SK-N-SH treated with all-trans-retinoic acid at 6 μM for 48 hours (cell line): ENCODE measurements around the gene LRIG2.
A peak's percentile ranks its signal among the peaks of the same experiment; 100 is the strongest.

ENCODE experiments used
- ATAC-seq: fragments of 200-7000 bp; cut with Tn5 transposase; 3 replicates; pipeline ENCODE4 v1.9.1; 2020; ENCODE audit warnings: mild to moderate bottlenecking, moderate library complexity
- ARNTL ChIP-seq: fragments of 450-650 bp; formaldehyde crosslinking; IDR thresholded peaks from 2 replicates; pipeline ENCODE4 v1.5.0; 2020; ENCODE audit warnings: low read depth, mild to moderate bottlenecking, moderate library complexity, borderline replicate concordance
- ISL1 ChIP-seq: fragments of 250-450 bp; sonication (Bioruptor Pico); IDR thresholded peaks from 2 replicates; pipeline ENCODE4 v2.1.2; 2022; ENCODE audit warnings: mild to moderate bottlenecking, moderate library complexity
- OSR1 ChIP-seq: fragments of 250-450 bp; sonication (Bioruptor Pico); IDR thresholded peaks from 2 replicates; pipeline ENCODE4 v1.8.0; 2022; ENCODE audit warnings: moderate library complexity, mild to moderate bottlenecking, inconsistent platforms
- RARB ChIP-seq: fragments of 250-450 bp; sonication (Bioruptor Pico); IDR thresholded peaks from 2 replicates; pipeline ENCODE4 v1.8.0; 2021; ENCODE audit warnings: mild to moderate bottlenecking, moderate library complexity
- SNAI2 ChIP-seq: fragments of 250-450 bp; sonication (Bioruptor Pico); IDR thresholded peaks from 2 replicates; pipeline ENCODE4 v1.5.0; 2020; ENCODE audit warnings: mild to moderate bottlenecking, moderate library complexity
- TCF4 ChIP-seq: fragments of 250-450 bp; sonication (Bioruptor Pico); IDR thresholded peaks from 2 replicates; pipeline ENCODE4 v1.8.0; 2021; ENCODE audit warnings: mild to moderate bottlenecking, moderate library complexity, borderline replicate concordance
- ZFP3 ChIP-seq: fragments of 250-450 bp; sonication (Bioruptor Pico); IDR thresholded peaks from 2 replicates; pipeline ENCODE4 v1.5.0; 2020; ENCODE audit warnings: mild to moderate bottlenecking, moderate library complexity
- ZFP30 ChIP-seq: fragments of 450-650 bp; formaldehyde crosslinking; IDR thresholded peaks from 2 replicates; pipeline ENCODE4 v1.5.0; 2022; ENCODE audit warnings: mild to moderate bottlenecking, moderate library complexity
- ZNF565 ChIP-seq: fragments of 450-650 bp; formaldehyde crosslinking; conservative IDR thresholded peaks from 2 replicates; pipeline ENCODE4 v1.5.0; 2020; ENCODE audit warnings: low read depth, mild to moderate bottlenecking, moderate library complexity
- ZNF70 ChIP-seq: fragments of 450-650 bp; formaldehyde crosslinking; IDR thresholded peaks from 2 replicates; pipeline ENCODE4 v1.5.0; 2020; ENCODE audit warnings: mild to moderate bottlenecking, moderate library complexity
- ZNF8 ChIP-seq: fragments of 450-650 bp; formaldehyde crosslinking; IDR thresholded peaks from 2 replicates; pipeline ENCODE4 v1.5.0; 2020; ENCODE audit warnings: mild to moderate bottlenecking, moderate library complexity
- TF ChIP-seq, protein P1 (sequence below): fragments of 250-450 bp; sonication (Bioruptor Pico); IDR thresholded peaks from 2 replicates; pipeline ENCODE4 v1.5.1; 2021; ENCODE audit warnings: mild to moderate bottlenecking, moderate library complexity
- TF ChIP-seq, protein P2 (sequence below): fragments of 250-450 bp; sonication (Bioruptor Pico); IDR thresholded peaks from 2 replicates; pipeline ENCODE4 v1.5.0; 2020; ENCODE audit warnings: mild to moderate bottlenecking, moderate library complexity

LRIG2 gene

GRCh38 chr1:113141650-113142473 is 68.9 kb downstream of the LRIG2 start (continued):
- no peak for TF ChIP-seq RARB (CRISPR knock-in tag)
- TF ChIP-seq, protein P1, sequence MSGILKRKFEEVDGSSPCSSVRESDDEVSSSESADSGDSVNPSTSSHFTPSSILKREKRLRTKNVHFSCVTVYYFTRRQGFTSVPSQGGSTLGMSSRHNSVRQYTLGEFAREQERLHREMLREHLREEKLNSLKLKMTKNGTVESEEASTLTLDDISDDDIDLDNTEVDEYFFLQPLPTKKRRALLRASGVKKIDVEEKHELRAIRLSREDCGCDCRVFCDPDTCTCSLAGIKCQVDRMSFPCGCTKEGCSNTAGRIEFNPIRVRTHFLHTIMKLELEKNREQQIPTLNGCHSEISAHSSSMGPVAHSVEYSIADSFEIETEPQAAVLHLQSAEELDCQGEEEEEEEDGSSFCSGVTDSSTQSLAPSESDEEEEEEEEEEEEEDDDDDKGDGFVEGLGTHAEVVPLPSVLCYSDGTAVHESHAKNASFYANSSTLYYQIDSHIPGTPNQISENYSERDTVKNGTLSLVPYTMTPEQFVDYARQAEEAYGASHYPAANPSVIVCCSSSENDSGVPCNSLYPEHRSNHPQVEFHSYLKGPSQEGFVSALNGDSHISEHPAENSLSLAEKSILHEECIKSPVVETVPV, result no peak
- TF ChIP-seq, all 23 proteins: peak for 0

GRCh38 chr1:113142791-113143190 is 69.8 kb downstream of the LRIG2 start:
- TF ChIP-seq ZNF70 (CRISPR knock-in tag), result no peak
- no peak for TF ChIP-seq ZNF565 (CRISPR knock-in tag)
- no peak for TF ChIP-seq ZFP3 (CRISPR knock-in tag)
- no peak for TF ChIP-seq OSR1 (CRISPR knock-in tag)
- TF ChIP-seq SNAI2 (CRISPR knock-in tag), result no peak
- TF ChIP-seq, protein P1, result no peak
- no peak for TF ChIP-seq ZFP30
- no peak for TF ChIP-seq ZNF8 (CRISPR knock-in tag)
- TF ChIP-seq ISL1 (CRISPR knock-in tag), result no peak
- TF ChIP-seq, protein P2, sequence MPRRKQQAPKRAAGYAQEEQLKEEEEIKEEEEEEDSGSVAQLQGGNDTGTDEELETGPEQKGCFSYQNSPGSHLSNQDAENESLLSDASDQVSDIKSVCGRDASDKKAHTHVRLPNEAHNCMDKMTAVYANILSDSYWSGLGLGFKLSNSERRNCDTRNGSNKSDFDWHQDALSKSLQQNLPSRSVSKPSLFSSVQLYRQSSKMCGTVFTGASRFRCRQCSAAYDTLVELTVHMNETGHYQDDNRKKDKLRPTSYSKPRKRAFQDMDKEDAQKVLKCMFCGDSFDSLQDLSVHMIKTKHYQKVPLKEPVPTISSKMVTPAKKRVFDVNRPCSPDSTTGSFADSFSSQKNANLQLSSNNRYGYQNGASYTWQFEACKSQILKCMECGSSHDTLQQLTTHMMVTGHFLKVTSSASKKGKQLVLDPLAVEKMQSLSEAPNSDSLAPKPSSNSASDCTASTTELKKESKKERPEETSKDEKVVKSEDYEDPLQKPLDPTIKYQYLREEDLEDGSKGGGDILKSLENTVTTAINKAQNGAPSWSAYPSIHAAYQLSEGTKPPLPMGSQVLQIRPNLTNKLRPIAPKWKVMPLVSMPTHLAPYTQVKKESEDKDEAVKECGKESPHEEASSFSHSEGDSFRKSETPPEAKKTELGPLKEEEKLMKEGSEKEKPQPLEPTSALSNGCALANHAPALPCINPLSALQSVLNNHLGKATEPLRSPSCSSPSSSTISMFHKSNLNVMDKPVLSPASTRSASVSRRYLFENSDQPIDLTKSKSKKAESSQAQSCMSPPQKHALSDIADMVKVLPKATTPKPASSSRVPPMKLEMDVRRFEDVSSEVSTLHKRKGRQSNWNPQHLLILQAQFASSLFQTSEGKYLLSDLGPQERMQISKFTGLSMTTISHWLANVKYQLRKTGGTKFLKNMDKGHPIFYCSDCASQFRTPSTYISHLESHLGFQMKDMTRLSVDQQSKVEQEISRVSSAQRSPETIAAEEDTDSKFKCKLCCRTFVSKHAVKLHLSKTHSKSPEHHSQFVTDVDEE, result no peak
- TF ChIP-seq RARB (CRISPR knock-in tag), result no peak
- TF ChIP-seq, all 23 proteins: peak for 0
- ATAC-seq, result no peak

GRCh38 chr1:113146242-113147072 is 73.5 kb downstream of the LRIG2 start:
- TF ChIP-seq ZNF565 (CRISPR knock-in tag), result no peak
- TF ChIP-seq, protein P2, result 0 out of 2 replicates have a peak, but pooled peaks have one; percentile 33
- peak; percentile 35; the same call in 1 of the 2 replicates for TF ChIP-seq TCF4 (CRISPR knock-in tag)
- peak; percentile 76 for TF ChIP-seq ZFP30
- TF ChIP-seq, all 23 proteins: peak for 3
- peak; percentile 82 for ATAC-seq

DNA sequence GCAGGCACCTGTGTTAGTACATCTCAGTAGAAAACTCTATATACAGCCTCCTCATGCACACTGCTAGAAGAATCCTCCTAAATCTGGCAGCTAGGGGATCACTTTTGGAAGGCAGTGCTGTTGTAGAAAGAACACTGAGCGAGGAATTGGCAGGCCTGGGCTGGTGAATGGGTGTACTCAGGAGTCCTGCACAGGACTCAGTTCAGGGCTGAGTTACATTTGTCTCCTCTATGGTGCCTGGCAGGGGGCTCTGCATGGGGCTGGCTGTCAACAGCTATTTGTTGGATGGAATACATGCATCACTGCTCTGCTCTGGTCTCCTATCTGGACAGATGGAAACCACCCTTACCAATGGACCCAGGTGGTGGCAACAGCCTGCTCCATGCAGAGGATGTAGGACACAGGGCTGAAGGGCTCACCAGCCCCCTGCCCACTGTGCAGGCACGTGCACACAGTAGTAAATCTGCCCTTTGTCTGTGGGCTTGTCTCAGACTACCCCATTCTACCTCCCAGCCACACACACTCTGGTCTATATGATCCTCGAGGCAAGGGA is 74.2 kb downstream of the LRIG2 start:
- peak; percentile 6; the same call in 1 of the 2 replicates for TF ChIP-seq TCF4 (CRISPR knock-in tag)
- TF ChIP-seq ARNTL (CRISPR knock-in tag), result no peak
- peak; percentile 41 for TF ChIP-seq ZNF70 (CRISPR knock-in tag)
- no peak for TF ChIP-seq OSR1 (CRISPR knock-in tag)
- TF ChIP-seq, protein P2, result 0 out of 2 replicates have a peak, but pooled peaks have one; percentile 26
- ATAC-seq, result peak; percentile 83; the same call in 2 of the 3 replicates
